Epidermal melanocyte (primary cell): ENCODE results near the gene GPR3.
"Not testable (repeated sequence)": the region's sequence is repeated elsewhere in the genome, so short reads cannot be mapped to it uniquely, and the experiment has no call there.

Experiments
- DNase-seq: peaks from one replicate; pipeline ENCODE4 v3.0.0; 2011; ENCODE audit warnings: low spot score; ENCODE audit not compliant: insufficient read length

Gene GPR3

GRCh38 chr1:27398405-27399149 lies 6.2 kb downstream of the GPR3 start:
- DNase-seq = peak; percentile 39

GRCh38 chr1:27399251-27400025 lies 7.0 kb downstream of the GPR3 start:
- no peak for DNase-seq

- DNase-seq = no peak
Observed at GRCh38 chr1:27400082-27400962, 7.9 kb downstream of the GPR3 start.

GRCh38 chr1:27400963-27401341 lies 8.5 kb downstream of the GPR3 start:
- no peak for DNase-seq

- peak; percentile 64 for DNase-seq
Observed at GRCh38 chr1:27402349-27402754, 9.9 kb downstream of the GPR3 start.

GRCh38 chr1:27403065-27403726 lies 10.8 kb downstream of the GPR3 start:
- no peak for DNase-seq

- DNase-seq = no peak
Observed at GRCh38 chr1:27403931-27404330, 11.5 kb downstream of the GPR3 start.

GRCh38 chr1:27405074-27405473 lies 12.7 kb downstream of the GPR3 start:
- DNase-seq = no peak

- DNase-seq = not testable (repeated sequence)
Observed at GRCh38 chr1:27405598-27406361, 13.4 kb downstream of the GPR3 start.

- DNase-seq = no peak
Observed at GRCh38 chr1:27406362-27406680, 13.9 kb downstream of the GPR3 start.

GRCh38 chr1:27406791-27407190 lies 14.4 kb downstream of the GPR3 start:
- not testable (repeated sequence) for DNase-seq

GRCh38 chr1:27408151-27408550 lies 15.7 kb downstream of the GPR3 start:
- no peak for DNase-seq

GRCh38 chr1:27409669-27410068 lies 17.2 kb downstream of the GPR3 start:
- DNase-seq = no peak

GRCh38 chr1:27410709-27411108 lies 18.3 kb downstream of the GPR3 start:
- no peak for DNase-seq

- DNase-seq = no peak
Observed at GRCh38 chr1:27412502-27412901, 20.1 kb downstream of the GPR3 start.

GRCh38 chr1:27413004-27413403 lies 20.6 kb downstream of the GPR3 start:
- DNase-seq = no peak

- DNase-seq = no peak
Observed at GRCh38 chr1:27414091-27414490, 21.7 kb downstream of the GPR3 start.

GRCh38 chr1:27416387-27417111 lies 24.1 kb downstream of the GPR3 start:
- DNase-seq = no peak

- DNase-seq = no peak
Observed at GRCh38 chr1:27417713-27418112, 25.3 kb downstream of the GPR3 start.
